HG03025 (cell line): Measurements from ENCODE around the gene ZNF185.

ENCODE experiments used
- ATAC-seq: cut with Tn5 transposase; IDR thresholded peaks from one replicate; pipeline ENCODE4 v1.9.1; 2021; ENCODE audit warnings: mild to moderate bottlenecking, moderate library complexity; ENCODE audit not compliant: unreplicated experiment, low FRiP score

ZNF185 gene

DNA sequence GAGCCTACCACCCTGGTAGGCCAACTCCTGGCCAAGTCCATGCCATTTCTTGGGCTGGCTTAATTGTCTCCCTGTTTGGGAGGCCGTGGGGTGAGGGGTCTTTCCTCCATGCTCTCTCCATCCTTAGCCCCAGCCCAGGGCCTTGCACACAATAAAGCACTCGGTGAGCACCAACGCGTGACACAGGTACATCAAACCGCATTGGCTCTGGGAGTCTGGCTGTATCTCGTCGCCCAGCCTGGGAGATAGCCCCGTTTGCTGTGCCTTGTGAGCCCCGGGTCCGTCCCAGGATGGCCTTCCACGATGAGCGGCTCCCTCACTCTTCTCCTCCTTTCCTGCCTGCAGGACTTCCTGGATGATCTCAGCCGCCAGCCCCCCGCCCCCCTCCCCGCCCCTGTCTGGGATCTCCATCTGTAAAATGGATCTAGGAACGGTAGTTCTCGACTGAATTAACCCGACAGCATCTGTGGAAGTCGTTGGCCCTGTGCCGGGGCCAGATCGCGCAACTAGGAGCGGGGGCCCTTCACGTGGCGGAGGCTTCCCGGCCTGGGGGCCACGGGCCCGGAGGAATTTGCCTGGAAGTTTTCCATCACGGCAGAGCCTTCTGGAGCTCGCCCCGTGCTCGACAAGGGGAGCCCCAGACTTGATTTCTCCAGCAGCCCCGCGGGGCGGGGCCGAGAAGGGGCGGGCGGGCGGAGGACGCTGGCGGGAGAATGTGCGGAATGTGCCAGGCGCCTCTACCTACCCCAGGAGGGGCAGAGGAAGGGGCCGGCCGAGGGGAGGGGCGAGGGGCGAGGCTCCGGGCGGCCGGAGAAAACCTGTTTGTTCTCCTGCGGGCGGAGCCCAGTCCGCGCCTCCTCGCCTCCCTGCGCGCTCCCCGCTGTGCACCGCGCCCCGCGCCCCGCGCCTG, at the start of gene ZNF185:
TSS of gene ZNF185 (plus strand) at position 846 of the 910 bp plus-strand sequence. CDS start 16,423 bp downstream, outside the sequence.
- ATAC-seq, result no peak

DNA sequence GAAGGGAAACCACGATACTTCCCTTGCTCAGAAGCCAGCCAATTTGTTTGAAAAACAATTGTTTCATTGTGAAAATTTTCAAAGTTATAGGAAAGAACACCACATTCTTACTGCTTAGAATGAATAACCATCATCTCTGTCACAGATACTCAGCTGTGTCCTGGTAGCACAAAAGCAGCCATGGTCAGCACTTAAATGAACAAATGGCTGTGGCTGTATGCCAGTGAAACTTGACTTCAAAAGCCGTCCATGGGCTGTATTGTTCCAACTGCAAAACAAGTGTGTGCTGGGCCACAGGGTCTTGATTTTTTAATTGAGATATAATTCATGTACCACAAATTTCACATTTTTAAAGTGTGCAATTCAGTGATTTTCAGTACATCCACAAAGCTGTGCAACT, 47.4 kb upstream of the ZNF185 start:
- ATAC-seq, result no peak

DNA sequence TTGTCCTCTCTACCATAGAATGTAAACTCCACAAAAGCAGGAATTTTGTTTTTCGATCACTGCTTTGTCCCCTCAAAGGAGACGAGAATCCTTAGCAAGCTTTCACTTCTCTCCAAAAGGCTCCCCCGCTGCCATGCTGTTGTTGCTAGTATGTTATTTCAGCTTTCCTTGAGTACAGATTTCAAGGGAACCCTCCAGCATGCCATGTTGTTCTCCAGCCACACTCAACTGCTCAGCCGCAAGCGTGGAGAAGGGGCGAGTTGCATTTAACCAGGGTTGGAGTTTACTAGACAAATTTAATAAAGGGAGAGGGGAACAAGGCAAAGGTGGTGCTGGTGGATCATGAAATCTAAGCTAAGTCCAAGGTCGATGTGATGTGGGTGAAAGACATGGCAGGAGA, 43.9 kb upstream of the ZNF185 start:
- ATAC-seq, result no peak

DNA sequence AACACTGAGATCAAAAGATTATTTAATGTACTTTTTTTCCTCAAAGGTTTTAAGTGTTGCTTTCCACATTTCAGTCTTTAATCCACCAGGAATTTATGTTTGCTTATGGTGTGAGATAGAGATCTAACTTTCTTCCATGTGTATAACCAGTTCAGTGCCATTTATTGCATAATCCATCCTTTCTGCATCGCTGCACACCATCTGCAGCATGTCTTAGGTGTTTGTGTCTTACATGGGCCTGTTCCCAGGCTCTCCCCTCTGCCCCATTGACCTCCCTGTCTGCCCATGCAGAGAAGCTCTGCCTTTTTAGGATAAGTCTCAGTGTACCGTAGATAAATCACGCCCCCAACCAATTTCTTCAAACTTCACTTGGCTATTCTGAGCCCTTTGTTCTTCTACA, 36.8 kb upstream of the ZNF185 start:
- no peak for ATAC-seq

DNA sequence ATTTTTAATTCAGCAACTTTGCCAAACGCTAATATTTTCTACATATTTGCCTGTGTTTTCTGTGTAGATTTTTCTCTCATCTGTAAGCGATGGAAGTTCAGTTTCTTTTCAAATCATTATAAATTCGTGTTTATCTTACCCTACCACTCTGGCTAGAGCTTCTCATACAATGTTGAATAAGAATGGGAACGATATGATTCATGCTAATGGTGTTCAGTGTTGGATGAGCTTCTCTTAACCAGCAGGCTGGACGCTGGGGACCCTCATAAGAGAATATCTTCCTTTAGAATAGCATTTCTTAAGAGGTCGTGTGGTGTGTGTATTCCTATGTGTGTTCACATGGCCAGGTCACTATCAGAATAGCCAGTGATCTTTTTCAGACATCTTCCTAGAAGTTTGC, 36.0 kb upstream of the ZNF185 start:
- ATAC-seq, result no peak

DNA sequence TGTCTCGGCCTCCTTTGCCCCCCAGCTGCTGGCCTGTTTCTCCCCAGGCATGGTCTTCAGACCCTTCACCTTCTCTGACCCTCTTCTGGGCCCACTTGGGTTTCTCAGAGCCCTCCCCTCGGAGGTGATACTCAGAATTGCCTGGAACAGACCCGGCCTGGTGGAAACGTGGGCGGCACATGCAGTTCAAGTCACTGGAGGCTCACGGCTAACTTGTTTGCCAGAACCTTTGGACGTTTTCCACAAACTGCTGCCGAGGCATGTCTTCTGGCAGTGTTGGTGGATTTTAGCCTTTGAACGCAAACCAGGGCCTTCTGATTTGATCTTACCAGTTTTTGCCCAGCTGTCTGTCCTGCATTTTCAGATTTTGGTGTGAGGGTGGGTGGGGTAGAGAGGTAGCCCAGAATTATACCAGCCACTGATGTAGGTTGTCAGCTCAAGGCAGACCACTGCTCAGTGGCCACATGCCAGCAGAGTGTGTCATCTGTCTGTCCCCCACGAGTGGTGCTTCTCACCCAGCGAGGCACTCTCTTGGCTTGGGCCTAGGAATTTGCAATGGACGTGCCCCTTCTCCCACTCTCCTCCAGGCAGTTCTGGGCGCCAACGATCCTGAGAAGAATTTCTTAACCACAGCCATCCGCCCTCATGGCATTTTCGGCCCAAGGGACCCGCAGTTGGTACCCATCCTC, 32.5 kb upstream of the ZNF185 start:
- no peak for ATAC-seq

DNA sequence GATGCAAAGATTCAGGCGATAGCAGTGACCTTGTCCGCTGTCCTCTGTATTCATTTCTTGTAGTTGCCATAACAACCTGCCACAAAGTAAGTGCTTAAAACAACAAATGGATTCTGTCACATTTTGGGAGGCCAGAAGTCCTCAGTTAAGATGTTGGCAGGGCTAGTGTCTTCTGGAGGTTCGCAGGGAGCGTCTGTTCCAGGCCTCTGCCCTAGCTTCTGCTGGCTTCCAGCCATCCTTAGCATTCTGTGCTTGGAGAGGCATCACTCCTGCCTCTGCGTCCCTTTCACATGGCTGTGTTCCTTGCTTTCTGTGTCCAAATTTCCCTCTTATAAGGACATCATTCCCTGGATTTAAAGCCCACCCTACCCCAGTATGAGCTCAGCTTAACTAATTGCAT, 31.5 kb upstream of the ZNF185 start:
- no peak for ATAC-seq

DNA sequence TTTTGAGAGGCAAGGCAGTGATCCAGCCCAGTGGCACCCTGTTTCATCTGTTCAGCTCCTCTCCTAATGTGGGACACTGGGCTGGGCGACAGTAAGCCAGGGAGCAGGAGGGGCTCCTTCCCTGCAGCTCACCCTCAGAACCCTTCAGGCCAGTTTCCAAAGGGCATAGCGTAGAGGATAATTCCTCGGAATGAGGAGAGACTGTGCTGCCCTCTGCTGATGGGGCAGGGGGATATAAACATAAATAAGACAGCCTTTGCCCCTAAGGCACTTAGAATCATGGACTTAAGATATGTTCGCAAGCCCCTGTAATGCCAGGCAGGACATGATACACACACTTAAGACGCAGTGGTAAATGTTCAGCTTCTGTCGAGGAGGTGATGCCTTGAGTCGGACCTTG, 27.9 kb upstream of the ZNF185 start:
- no peak for ATAC-seq

DNA sequence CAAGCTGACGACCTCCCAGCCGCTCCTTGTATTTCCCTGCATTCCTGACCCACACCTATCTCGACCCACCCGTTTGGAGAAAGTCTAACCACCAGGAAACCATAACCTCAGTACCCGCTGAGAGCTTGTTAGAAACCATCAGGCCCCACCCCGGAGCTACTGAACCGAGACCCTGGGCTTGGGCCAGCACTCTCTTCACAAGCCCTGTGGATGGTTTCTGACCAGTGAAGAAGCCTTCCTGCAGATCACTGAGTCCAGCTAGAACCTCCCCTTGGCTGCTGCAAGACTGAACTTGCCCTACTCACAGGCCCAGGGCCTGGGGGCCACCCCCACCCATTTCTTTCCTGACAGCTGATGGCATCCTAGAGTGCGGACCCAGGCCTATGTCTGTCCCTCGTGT, 26.6 kb upstream of the ZNF185 start:
- no peak for ATAC-seq

DNA sequence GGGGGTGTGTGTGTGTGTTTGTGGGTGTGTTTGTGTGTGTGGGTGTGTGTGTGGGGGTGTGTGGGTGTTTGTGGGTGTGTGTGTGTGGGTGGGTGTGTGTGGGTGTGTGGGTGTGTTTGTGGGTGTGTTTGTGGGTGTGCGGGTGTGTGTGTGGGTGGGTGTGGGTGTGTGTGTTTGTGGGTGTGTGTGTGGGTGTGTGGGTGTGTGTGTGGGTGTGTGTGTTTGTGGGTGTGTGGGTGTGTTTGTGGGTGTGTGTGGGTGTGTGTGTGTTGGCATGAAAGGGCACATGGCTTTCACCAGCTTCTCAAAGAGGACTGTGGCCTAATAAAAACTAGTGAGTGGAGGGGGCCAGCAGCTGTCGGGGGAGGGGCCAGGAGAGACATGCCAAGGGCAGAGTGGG, 25.3 kb upstream of the ZNF185 start:
- no peak for ATAC-seq

DNA sequence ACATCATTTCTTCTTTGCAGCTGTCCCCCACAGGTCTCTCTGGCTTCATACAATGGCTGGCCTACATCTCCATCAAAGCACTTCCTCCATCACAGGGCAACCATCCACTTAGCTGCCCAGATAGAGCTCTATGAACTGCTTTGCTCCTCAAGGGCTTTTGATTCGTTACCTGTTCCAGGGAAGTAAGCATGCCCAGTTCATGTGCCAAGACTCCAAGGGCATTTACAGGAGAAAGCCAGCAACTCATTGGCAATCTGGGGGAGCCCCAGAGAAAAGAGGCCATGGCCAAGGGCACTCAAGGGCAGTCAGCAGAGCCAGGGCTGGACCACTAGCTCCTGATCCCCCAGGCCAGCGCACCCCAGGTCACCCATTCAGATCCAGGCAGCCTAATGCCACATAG, 24.5 kb upstream of the ZNF185 start:
- ATAC-seq, result no peak

DNA sequence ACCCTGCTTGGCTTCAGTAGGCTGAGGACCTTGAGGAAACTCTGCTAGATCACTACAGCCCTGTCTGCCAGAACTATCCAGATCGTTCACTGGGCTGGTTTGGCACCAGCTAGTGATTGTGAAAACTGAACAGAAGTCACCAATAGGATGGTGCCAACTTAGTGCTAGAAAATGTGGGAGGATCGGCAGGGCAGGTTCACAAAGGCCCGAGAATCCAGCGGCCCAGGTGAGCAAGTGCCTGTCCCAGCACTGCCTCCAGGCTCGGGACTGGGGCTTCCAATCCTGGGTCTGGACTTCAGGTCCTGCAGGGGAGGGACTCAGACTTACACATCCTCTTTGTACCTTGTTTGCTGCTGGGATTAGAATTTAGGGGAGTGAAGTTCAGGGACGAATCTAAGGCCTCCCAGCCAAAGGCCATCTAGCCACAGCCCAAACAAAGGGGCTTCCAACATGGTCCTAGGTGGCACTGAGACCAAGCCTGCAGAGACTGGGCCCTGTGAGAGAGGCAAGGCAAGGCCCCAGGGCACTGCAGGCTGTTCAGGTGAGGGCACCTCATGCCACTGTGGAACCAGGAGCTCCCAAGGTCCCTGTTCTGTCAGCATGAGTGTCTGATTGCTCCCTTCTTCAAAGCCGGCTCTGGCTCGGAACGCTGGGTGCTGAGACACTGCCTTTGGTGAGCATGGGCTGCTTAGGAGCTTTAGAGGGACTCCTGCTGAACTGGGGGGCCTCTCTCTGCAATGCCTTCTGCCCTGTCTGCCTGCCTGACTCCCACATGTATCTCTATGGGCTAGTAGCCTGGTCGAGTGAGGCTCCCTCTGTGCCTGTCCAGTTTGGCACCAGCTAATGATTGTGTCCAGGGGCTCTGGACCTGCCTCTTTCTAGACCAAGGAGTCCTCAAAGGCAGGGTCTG, 20.7 kb upstream of the ZNF185 start:
- ATAC-seq, result no peak

DNA sequence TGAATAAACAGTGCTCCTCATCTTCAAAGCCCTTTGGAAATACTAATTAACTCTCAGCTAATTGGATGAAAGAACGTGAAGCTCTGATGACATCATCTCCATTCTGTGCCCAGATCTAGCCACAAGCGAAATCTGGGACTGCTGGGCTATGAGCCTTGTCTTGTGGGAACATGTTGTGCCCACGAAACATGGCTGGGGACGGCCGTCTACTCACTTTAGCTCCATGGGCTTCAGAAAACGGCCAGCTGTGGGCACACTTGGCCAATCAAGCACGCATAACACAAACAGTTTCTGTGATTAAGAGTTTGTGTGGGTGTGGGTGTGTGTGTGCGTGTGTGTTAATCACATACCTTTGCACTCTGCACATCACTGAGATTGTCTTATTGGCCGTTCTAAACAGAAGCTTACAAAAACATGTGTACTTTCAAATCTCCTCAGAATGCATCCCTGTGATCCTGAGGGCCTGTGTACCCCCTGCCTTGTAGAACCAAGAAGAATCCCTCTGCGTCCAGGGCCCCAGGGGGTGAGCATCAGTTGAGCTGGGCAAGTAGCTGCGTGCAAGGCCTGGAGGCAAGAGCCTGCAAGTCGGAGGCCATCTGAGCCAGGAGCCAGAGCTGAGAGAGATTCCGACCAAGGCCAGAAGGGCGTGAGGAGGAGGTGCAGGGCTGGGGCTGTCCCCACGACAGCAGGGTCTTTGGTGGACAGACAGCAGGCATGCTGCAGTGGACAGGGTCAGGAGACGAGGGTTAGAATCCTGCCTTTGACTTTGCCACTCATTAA, 18.7 kb upstream of the ZNF185 start:
- ATAC-seq, result no peak

DNA sequence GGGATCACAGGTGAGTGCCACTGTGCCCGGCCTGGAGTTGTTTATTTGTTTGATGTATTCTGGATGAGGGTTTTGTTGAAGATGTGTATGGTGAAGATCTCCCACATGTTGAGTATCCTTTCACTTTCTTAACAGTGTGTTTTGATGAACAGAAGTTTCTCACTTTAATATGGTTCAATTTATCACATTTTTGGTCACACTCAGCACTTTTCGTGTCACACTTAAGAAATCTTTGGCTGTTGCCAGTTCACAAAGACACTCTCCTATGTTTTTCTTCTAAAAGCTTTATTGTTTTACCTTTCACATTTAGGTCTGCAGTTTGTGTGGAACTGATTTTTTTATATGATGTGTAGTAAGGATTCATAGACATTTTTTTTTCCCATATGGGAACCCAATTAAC, 16.6 kb upstream of the ZNF185 start:
- no peak for ATAC-seq

DNA sequence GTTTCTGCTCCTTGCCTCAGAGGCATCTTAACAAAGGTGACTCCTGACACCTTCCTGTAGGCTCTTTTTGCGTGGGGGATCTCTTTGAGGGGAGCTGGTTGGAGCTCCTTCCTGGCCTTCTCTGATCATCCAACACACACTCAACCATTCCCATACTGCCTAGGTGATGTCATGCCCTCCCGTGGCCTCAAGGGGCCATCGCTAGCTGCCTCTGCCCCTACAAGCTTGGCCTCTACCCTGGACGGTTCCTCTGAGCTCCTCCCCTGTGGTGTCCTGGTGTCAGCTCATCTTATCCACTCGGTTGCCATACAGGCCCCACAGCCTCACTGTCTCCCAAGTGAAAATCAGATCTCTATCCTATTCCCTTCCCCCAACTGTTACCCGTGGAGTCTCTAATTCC, 13.7 kb upstream of the ZNF185 start:
- no peak for ATAC-seq

DNA sequence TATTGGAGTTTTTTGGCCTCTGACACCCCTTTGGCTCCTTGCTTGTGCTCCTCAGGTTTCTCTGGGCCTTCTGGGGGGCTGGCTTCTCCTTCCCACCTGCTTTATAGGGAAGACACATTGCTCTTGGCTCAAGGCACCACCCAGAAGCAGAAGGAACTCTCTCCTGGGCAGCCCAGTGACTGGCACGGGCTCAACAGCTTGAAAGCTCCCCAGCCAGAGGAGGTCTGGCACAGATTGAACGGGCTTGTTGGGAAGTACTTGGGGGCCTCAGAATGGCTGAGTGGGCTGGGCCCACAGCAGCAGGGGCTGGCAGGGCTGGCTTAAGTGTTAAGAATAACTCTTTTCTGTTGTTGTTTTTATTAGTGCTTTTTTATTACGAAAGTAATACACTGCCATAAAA, 11.2 kb upstream of the ZNF185 start:
- ATAC-seq, result no peak

DNA sequence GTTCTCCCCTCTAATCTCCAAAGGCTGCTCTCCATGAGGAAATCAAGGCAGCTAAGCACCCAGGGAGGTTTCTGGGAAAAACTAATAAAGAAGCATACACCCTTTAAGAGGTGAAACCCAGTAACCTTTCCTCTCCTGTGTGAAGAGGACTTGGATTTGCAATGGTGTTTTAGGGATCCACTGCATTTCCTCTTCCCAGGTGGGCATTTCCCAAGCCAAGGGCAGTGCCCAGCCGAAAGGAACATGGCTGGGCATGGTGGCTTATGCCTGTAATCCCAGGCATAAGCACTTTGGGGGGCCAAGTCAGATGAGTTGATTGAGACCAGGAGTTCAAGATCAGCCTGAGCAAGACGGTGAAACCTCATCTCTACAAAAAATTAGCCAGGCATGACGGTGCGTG, 5.4 kb upstream of the ZNF185 start:
- ATAC-seq, result no peak

DNA sequence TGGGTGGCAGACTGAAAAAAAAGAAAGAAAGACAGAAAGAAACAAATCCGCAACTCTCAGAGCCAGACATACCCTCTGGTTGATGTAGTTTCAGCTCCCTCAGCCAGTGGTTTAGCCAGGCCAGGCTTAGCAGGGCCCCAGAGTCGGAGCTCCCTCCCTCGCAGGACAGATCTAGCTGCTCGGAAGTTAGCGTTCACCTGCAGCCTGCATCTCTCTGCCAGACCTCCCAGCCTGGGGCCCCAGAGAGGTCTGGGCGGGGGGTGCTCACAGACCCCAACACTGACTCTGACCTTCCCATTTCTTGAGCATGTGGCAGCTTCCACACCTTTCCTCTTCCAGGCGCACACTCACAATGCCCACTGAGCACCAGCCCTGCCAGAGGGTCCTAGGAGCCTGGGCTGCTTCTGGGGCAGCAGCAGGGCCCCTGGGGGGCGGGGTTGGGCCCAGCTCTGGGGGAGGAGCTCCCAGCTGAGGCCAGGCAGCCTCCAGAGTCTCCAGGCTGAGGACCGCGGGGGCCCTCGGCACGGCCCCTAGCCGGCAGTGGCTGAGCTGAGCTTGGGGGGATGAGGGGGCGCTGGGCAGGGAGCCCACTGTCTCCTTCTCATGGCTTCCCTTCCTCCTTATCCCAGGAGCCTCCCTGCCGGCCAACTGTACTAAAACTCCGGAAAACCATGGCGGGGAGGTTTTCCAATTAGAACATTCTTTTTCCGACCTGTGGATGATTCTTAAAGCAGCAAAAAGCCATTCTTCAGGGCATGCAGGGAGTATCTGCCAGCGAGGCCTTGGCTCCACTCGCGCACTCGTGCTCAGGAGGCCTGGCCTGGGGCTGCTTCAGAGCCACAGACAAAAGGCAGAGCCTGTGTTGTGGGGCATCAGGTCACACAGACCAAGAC, 4.6 kb upstream of the ZNF185 start:
- no peak for ATAC-seq

DNA sequence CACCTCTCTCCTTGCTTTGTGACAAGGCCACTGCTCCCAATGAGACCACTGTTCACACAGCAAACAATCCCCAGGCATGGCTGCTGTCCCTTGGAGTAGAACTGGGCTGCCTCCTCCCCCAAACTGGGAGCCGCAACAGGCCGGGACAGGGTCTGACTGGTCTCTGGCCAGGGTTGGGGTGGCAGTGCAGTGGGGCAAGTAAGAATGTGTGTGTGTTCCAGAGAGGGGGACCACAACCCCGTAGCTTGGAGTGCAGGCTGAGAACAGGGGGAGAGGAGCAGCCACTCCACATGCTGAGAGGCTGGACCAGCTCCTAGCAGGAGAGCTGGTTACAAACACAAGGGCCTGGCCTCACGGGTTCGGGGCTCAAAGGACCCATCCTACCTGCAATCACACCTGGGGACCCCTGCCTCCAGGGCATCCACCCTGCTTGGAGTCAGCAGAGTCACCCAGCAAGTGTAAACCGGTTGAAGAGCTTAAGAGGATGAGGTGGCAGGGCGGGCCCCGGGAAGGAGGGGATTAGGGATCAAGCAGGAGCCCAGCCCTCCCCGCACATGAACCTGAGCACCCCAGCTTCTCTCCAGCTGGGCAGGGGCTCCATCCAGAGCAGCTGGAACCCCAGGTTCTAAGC, 3.8 kb upstream of the ZNF185 start:
- ATAC-seq, result no peak
